GM23338 (cell line): ENCODE data around the gene ZDHHC7. TPM values are rescaled to one million over a fixed set of nuclear protein-coding genes. Genes with fewer than 3 reads are reported as not detected.

Experiments used
- ATAC-seq: fragments of 200-7000 bp; cut with Tn5 transposase; 3 replicates; pipeline ENCODE4 v1.9.1; 2020
- DNase-seq: peaks from one replicate; pipeline ENCODE4 v3.0.0-alpha.2; 2015; ENCODE audit warnings: low spot score
- H2AFZ ChIP-seq: fragments of 200-600 bp; sonication (generic); 2 replicates; pipeline ENCODE4 v1.8.0; 2016; ENCODE audit warnings: antibody characterized with exemption, mild to moderate bottlenecking, moderate library complexity
- H3F3A ChIP-seq: fragments of 200-600 bp; sonication (generic); replicated peaks from 2 replicates; pipeline ENCODE4 v1.8.0; 2017; ENCODE audit warnings: antibody characterized with exemption, mixed run types, low read depth
- H3K27ac ChIP-seq: fragments of 200-600 bp; sonication (generic); 2 replicates; pipeline ENCODE4 v1.6.1; 2016; ENCODE audit warnings: low read depth
- H3K27me3 ChIP-seq: fragments of 200-600 bp; sonication (generic); 2 replicates; pipeline ENCODE4 v1.8.0; 2016; ENCODE audit warnings: mild to moderate bottlenecking, mixed run types, moderate library complexity; ENCODE audit not compliant: insufficient read depth
- H3K36me3 ChIP-seq: fragments of 200-600 bp; sonication (generic); 2 replicates; pipeline ENCODE4 v1.8.0; 2016; ENCODE audit warnings: mild to moderate bottlenecking; ENCODE audit not compliant: insufficient read depth
- H3K4me1 ChIP-seq: fragments of 200-600 bp; sonication (generic); 2 replicates; pipeline ENCODE4 v1.8.0; 2016; ENCODE audit warnings: mild to moderate bottlenecking, moderate library complexity; ENCODE audit not compliant: insufficient read depth
- H3K4me2 ChIP-seq: fragments of 200-600 bp; sonication (generic); 2 replicates; pipeline ENCODE4 v1.7.1; 2017; ENCODE audit warnings: mixed run types
- H3K4me3 ChIP-seq: fragments of 200-600 bp; sonication (generic); 2 replicates; pipeline ENCODE4 v1.6.1; 2016; ENCODE audit warnings: mixed run types
- H3K79me2 ChIP-seq: fragments of 200-600 bp; sonication (generic); replicated peaks from 2 replicates; pipeline ENCODE4 v1.8.0; 2017; ENCODE audit warnings: mild to moderate bottlenecking; ENCODE audit not compliant: insufficient read depth
- H3K9me2 ChIP-seq: fragments of 200-600 bp; sonication (generic); 2 replicates; pipeline ENCODE4 v1.8.0; 2017; ENCODE audit not compliant: insufficient read depth
- H4K20me1 ChIP-seq: fragments of 200-600 bp; sonication (generic); replicated peaks from 2 replicates; pipeline ENCODE4 v1.8.0; 2017; ENCODE audit warnings: mild to moderate bottlenecking; ENCODE audit not compliant: insufficient read depth
- H3K27ac Mint-ChIP-seq: 2 replicates; pipeline ENCODE4 v1.8.0; 2020; ENCODE audit warnings: inconsistent platforms, mild to moderate bottlenecking, moderate library complexity, mixed read lengths
- H3K27me3 Mint-ChIP-seq: 3 replicates; pipeline ENCODE4 v1.8.0; 2022; ENCODE audit warnings: low read depth, mild to moderate bottlenecking, moderate library complexity, mixed read lengths, inconsistent platforms; ENCODE audit not compliant: insufficient read depth, poor library complexity
- H3K36me3 Mint-ChIP-seq: 3 replicates; pipeline ENCODE4 v1.8.0; 2021; ENCODE audit warnings: low read depth, mild to moderate bottlenecking, inconsistent platforms, moderate library complexity, mixed read lengths
- H3K4me1 Mint-ChIP-seq: 3 replicates; pipeline ENCODE4 v1.8.0; 2020; ENCODE audit warnings: mild to moderate bottlenecking, inconsistent platforms, mixed read lengths
- H3K4me3 Mint-ChIP-seq: 3 replicates; pipeline ENCODE4 v1.8.0; 2021; ENCODE audit warnings: moderate library complexity, mild to moderate bottlenecking, inconsistent platforms, mixed read lengths
- H3K9me3 Mint-ChIP-seq: 3 replicates; pipeline ENCODE4 v1.8.0; 2020; ENCODE audit warnings: moderate library complexity, mild to moderate bottlenecking, inconsistent platforms, mixed read lengths
- CREB1 ChIP-seq: fragments of 250-450 bp; sonication (Bioruptor Pico); IDR thresholded peaks from 2 replicates; pipeline ENCODE4 v1.5.0; 2020; ENCODE audit warnings: low read depth, mild to moderate bottlenecking, moderate library complexity
- EZH2 ChIP-seq: fragments of 200-600 bp; sonication (generic); IDR thresholded peaks from one replicate; pipeline ENCODE4 v1.8.0; 2017; ENCODE audit warnings: antibody characterized with exemption, mild to moderate bottlenecking, low read depth; ENCODE audit not compliant: unreplicated experiment
- EZH2phosphoT487 ChIP-seq: fragments of 200-600 bp; sonication (generic); IDR thresholded peaks from one replicate; pipeline ENCODE4 v1.8.1; 2018; ENCODE audit warnings: antibody characterized with exemption; ENCODE audit not compliant: unreplicated experiment
- POLR2AphosphoS5 ChIP-seq: IDR thresholded peaks from 2 replicates; pipeline ENCODE4 v1.6.1; 2016; ENCODE audit warnings: antibody characterized with exemption, low read depth
- STAT1 ChIP-seq: IDR thresholded peaks from one replicate; pipeline ENCODE4 v1.6.1; 2016; ENCODE audit warnings: antibody characterized with exemption; ENCODE audit not compliant: unreplicated experiment
- ZNF462 ChIP-seq: fragments of 250-450 bp; sonication (Bioruptor Pico); IDR thresholded peaks from 2 replicates; pipeline ENCODE4 v1.5.0; 2020; ENCODE audit warnings: mild to moderate bottlenecking, moderate library complexity
- polyA plus RNA-seq: library from polyadenylated mRNA; unstranded; fragments of >200 nt; fragmentation: Nextera tagmentation; extraction: Ambion mirVana; gene quantifications from 2 replicates; pipeline ENCODE4 v1.2.1, GENCODE V29; 2016
- total RNA-seq: library from RNA; depleted of rRNA; stranded (reverse); fragments of >200 nt; shearing (Covaris generic); gene quantifications from 2 replicates; pipeline ENCODE4 v1.2.3, GENCODE V29; 2014
- TF ChIP-seq, protein P1 (sequence below): IDR thresholded peaks from one replicate; pipeline ENCODE4 v1.6.1; 2018; ENCODE audit warnings: antibody characterized with exemption; ENCODE audit not compliant: unreplicated experiment

Gene ZDHHC7
- total and polyA plus RNA-seq, 2 experiments from 2014 or later, result 13.1 to 46.1 TPM

DNA sequence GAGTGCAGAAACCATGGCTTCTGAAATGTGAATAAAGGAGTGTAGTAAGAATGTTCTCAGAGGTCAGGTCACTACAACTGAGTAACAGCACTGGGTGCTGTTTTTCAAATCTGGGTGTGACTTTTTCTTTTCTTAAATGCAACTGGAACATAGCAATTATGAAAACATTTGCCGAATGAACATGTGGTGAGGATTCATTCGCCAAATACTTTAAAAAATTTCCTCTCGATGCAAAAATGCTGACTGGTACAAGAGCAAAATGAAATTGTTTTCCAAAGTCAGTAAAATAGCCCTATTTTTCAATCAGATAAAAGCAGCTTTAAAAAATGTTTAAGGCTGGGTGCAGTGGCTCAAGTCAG is 18.6 kb downstream of the ZDHHC7 start:
- no peak overlapping the region for H3K4me3 ChIP-seq
- no peak for DNase-seq
- H3F3A ChIP-seq, result no peaks in the 10 kb centered on the region
- no peak for ATAC-seq
- H3K4me1 Mint-ChIP-seq, result peaks cover 6% of the 10 kb centered on the region; the same call in 2 of the 3 replicates
- peaks cover 46% of the 10 kb centered on the region for H3K79me2 ChIP-seq
- H3K9me3 Mint-ChIP-seq, result no peaks in the 10 kb centered on the region
- peaks cover 57% of the 10 kb centered on the region for H3K36me3 Mint-ChIP-seq
- H2AFZ ChIP-seq, result no peak overlapping the region
- H3K27ac ChIP-seq, result no peak overlapping the region
- TF ChIP-seq STAT1 (no peak), POLR2AphosphoS5 (no peak), EZH2 (no peak), EZH2phosphoT487 (no peak), ZNF462 (CRISPR knock-in tag) (no peak), CREB1 (CRISPR knock-in tag) (no peak)
- TF ChIP-seq, protein P1, sequence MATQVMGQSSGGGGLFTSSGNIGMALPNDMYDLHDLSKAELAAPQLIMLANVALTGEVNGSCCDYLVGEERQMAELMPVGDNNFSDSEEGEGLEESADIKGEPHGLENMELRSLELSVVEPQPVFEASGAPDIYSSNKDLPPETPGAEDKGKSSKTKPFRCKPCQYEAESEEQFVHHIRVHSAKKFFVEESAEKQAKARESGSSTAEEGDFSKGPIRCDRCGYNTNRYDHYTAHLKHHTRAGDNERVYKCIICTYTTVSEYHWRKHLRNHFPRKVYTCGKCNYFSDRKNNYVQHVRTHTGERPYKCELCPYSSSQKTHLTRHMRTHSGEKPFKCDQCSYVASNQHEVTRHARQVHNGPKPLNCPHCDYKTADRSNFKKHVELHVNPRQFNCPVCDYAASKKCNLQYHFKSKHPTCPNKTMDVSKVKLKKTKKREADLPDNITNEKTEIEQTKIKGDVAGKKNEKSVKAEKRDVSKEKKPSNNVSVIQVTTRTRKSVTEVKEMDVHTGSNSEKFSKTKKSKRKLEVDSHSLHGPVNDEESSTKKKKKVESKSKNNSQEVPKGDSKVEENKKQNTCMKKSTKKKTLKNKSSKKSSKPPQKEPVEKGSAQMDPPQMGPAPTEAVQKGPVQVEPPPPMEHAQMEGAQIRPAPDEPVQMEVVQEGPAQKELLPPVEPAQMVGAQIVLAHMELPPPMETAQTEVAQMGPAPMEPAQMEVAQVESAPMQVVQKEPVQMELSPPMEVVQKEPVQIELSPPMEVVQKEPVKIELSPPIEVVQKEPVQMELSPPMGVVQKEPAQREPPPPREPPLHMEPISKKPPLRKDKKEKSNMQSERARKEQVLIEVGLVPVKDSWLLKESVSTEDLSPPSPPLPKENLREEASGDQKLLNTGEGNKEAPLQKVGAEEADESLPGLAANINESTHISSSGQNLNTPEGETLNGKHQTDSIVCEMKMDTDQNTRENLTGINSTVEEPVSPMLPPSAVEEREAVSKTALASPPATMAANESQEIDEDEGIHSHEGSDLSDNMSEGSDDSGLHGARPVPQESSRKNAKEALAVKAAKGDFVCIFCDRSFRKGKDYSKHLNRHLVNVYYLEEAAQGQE, result no peak
- H3K36me3 ChIP-seq, result no peaks in the 10 kb centered on the region
- no peak overlapping the region for H3K4me2 ChIP-seq
- H3K4me3 Mint-ChIP-seq, result no peak overlapping the region
- H3K27me3 Mint-ChIP-seq, result peaks cover 5% of the 10 kb centered on the region
- no peaks in the 10 kb centered on the region for H3K27me3 ChIP-seq
- no peaks in the 10 kb centered on the region for H3K4me1 ChIP-seq
- no peaks in the 10 kb centered on the region; the same call in 1 of the 2 replicates for H4K20me1 ChIP-seq
- H3K9me2 ChIP-seq, result no peaks in the 10 kb centered on the region
- no peak overlapping the region for H3K27ac Mint-ChIP-seq
